ENCODE results near the gene CACNA1I. TPM values are rescaled to one million over a fixed set of nuclear protein-coding genes. Genes with fewer than 3 reads are reported as not detected.

The CACNA1I gene
- total RNA-seq, 2 donors from 2014 or later: 0.08 TPM; not detected in 1

GRCh38 chr22:39621826-39622225, 51.3 kb downstream of the CACNA1I start:
- Histone ChIP-seq H3K36me3 (no peaks in the 10 kb centered on the region), H3K27me3 (peaks cover 0 to 4% of the 10 kb centered on the region in 2 donors), H3K9me3 (no peaks in the 10 kb centered on the region), H3K4me1 (no peaks in the 10 kb centered on the region), H3K27ac (no peak overlapping the region), H3K4me3 (no peak overlapping the region)
- no peak for DNase-seq (ENCODE audit: low spot score)
- TF ChIP-seq CTCF (IDR thresholded peaks at IDR 0.05): no peak

- Histone ChIP-seq H3K4me3 (no peak overlapping the region), H3K27ac (no peak overlapping the region), H3K9me3 (no peaks in the 10 kb centered on the region), H3K4me1 (no peaks in the 10 kb centered on the region), H3K36me3 (no peaks in the 10 kb centered on the region), H3K27me3 (peaks cover 0 to 7% of the 10 kb centered on the region in 2 donors)
- TF ChIP-seq CTCF (IDR thresholded peaks at IDR 0.05): peak in 1 of 2 donors; percentile 63
- DNase-seq (ENCODE audit: low spot score): no peak
Measured at GRCh38 chr22:39622881-39623367, 52.4 kb downstream of the CACNA1I start.

GRCh38 chr22:39623603-39624500, 53.3 kb downstream of the CACNA1I start:
- Histone ChIP-seq H3K9me3 (no peaks in the 10 kb centered on the region), H3K4me1 (no peaks in the 10 kb centered on the region), H3K27me3 (peaks cover 0 to 7% of the 10 kb centered on the region in 2 donors), H3K36me3 (no peaks in the 10 kb centered on the region), H3K27ac (no peak overlapping the region), H3K4me3 (no peak overlapping the region)
- no peak for DNase-seq (ENCODE audit: low spot score)
- TF ChIP-seq CTCF (IDR thresholded peaks at IDR 0.05): no peak

GRCh38 chr22:39624501-39624821, 53.9 kb downstream of the CACNA1I start:
- DNase-seq (ENCODE audit: low spot score): no peak
- no peaks in the 10 kb centered on the region for H3K9me3 ChIP-seq

More at GRCh38 chr22:39624501-39624821, 53.9 kb downstream of the CACNA1I start:
- peaks cover 0 to 7% of the 10 kb centered on the region in 2 donors for H3K27me3 ChIP-seq
- TF ChIP-seq CTCF (IDR thresholded peaks at IDR 0.05): no peak
- H3K36me3 ChIP-seq: no peaks in the 10 kb centered on the region
- no peak overlapping the region for H3K27ac ChIP-seq
- H3K4me3 ChIP-seq: no peak overlapping the region
- no peaks in the 10 kb centered on the region for H3K4me1 ChIP-seq

All from right atrium auricular region (tissue), 2 donors.